HEK293 (cell line): ENCODE measurements around the gene PJVK.

Source experiments
- BCL11A ChIP-seq: fragments of 450-650 bp; formaldehyde crosslinking; IDR thresholded peaks from 2 replicates; pipeline ENCODE4 v1.5.1; 2016; ENCODE audit warnings: low read depth, missing biosample characterization, missing genetic modification characterization
- KLF10 ChIP-seq: fragments of 450-650 bp; IDR thresholded peaks from 2 replicates; pipeline ENCODE4 v1.5.1; 2018; ENCODE audit warnings: missing biosample characterization, mild to moderate bottlenecking, missing genetic modification characterization
- KLF7 ChIP-seq: fragments of 450-650 bp; formaldehyde crosslinking; IDR thresholded peaks from 2 replicates; pipeline ENCODE4 v1.5.1; 2016; ENCODE audit warnings: missing biosample characterization, missing genetic modification characterization, borderline replicate concordance
- ZBTB1 ChIP-seq: fragments of 450-650 bp; formaldehyde crosslinking; IDR thresholded peaks from 2 replicates; pipeline ENCODE4 v1.5.1; 2016; ENCODE audit warnings: missing biosample characterization, missing genetic modification characterization
- ZBTB21 ChIP-seq: fragments of 450-650 bp; formaldehyde crosslinking; IDR thresholded peaks from 2 replicates; pipeline ENCODE4 v1.5.1; 2017; ENCODE audit warnings: missing biosample characterization, missing genetic modification characterization
- ZNF112 ChIP-seq: fragments of 450-650 bp; formaldehyde crosslinking; IDR thresholded peaks from 2 replicates; pipeline ENCODE4 v1.5.0; 2017; ENCODE audit warnings: missing biosample characterization, missing genetic modification characterization
- ZNF677 ChIP-seq: fragments of 450-650 bp; IDR thresholded peaks from 2 replicates; pipeline ENCODE4 v1.5.0; 2018; ENCODE audit warnings: missing biosample characterization, mild to moderate bottlenecking, missing genetic modification characterization, moderate library complexity
- TF ChIP-seq, protein P1 (sequence below): fragments of 450-650 bp; formaldehyde crosslinking; IDR thresholded peaks from 2 replicates; pipeline ENCODE4 v1.5.1; 2016; ENCODE audit warnings: missing biosample characterization, missing genetic modification characterization
- TF ChIP-seq, protein P2 (sequence below): fragments of 450-650 bp; formaldehyde crosslinking; IDR thresholded peaks from 2 replicates; pipeline ENCODE4 v1.5.1; 2016; ENCODE audit warnings: missing biosample characterization, missing genetic modification characterization, low read depth
- TF ChIP-seq, protein P3 (sequence below): fragments of 450-650 bp; formaldehyde crosslinking; IDR thresholded peaks from 2 replicates; pipeline ENCODE4 v1.5.1; 2017; ENCODE audit warnings: missing biosample characterization, missing genetic modification characterization
- TF ChIP-seq, protein P4 (sequence below): fragments of 450-650 bp; formaldehyde crosslinking; conservative IDR thresholded peaks from 2 replicates; pipeline ENCODE4 v1.5.1; 2016; ENCODE audit warnings: low read depth, missing biosample characterization, missing genetic modification characterization

DNA sequence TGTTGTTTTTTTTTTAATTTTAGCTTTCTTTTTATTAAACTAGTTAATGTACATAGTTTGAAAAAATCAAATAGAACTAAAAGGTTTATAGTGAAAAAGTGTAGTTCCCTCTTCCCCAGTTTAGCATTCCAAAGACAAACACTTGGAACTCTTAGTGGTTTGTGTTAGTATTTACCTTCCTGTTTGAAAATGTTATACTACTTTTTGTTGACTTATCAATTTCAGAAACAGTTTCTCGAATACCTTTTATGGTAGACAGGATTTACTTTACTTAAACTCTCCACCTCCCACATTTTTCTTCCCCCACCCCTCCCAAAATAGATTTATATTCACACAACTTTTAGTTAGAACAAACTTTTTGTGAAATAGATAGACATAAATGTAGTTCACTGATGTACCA, 55.8 kb downstream of the PJVK start:
- TF ChIP-seq, protein P1, sequence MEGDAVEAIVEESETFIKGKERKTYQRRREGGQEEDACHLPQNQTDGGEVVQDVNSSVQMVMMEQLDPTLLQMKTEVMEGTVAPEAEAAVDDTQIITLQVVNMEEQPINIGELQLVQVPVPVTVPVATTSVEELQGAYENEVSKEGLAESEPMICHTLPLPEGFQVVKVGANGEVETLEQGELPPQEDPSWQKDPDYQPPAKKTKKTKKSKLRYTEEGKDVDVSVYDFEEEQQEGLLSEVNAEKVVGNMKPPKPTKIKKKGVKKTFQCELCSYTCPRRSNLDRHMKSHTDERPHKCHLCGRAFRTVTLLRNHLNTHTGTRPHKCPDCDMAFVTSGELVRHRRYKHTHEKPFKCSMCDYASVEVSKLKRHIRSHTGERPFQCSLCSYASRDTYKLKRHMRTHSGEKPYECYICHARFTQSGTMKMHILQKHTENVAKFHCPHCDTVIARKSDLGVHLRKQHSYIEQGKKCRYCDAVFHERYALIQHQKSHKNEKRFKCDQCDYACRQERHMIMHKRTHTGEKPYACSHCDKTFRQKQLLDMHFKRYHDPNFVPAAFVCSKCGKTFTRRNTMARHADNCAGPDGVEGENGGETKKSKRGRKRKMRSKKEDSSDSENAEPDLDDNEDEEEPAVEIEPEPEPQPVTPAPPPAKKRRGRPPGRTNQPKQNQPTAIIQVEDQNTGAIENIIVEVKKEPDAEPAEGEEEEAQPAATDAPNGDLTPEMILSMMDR (tag by site-specific recombination), result no peak
- TF ChIP-seq ZNF677 (tag by site-specific recombination), result no peak
- TF ChIP-seq, protein P2, sequence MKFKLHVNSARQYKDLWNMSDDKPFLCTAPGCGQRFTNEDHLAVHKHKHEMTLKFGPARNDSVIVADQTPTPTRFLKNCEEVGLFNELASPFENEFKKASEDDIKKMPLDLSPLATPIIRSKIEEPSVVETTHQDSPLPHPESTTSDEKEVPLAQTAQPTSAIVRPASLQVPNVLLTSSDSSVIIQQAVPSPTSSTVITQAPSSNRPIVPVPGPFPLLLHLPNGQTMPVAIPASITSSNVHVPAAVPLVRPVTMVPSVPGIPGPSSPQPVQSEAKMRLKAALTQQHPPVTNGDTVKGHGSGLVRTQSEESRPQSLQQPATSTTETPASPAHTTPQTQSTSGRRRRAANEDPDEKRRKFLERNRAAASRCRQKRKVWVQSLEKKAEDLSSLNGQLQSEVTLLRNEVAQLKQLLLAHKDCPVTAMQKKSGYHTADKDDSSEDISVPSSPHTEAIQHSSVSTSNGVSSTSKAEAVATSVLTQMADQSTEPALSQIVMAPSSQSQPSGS (tag by site-specific recombination), result no peak
- no peak for TF ChIP-seq ZBTB1 (tag by site-specific recombination)
- TF ChIP-seq, protein P3, sequence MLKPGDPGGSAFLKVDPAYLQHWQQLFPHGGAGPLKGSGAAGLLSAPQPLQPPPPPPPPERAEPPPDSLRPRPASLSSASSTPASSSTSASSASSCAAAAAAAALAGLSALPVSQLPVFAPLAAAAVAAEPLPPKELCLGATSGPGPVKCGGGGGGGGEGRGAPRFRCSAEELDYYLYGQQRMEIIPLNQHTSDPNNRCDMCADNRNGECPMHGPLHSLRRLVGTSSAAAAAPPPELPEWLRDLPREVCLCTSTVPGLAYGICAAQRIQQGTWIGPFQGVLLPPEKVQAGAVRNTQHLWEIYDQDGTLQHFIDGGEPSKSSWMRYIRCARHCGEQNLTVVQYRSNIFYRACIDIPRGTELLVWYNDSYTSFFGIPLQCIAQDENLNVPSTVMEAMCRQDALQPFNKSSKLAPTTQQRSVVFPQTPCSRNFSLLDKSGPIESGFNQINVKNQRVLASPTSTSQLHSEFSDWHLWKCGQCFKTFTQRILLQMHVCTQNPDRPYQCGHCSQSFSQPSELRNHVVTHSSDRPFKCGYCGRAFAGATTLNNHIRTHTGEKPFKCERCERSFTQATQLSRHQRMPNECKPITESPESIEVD (tag by site-specific recombination), result no peak
- TF ChIP-seq, protein P4, sequence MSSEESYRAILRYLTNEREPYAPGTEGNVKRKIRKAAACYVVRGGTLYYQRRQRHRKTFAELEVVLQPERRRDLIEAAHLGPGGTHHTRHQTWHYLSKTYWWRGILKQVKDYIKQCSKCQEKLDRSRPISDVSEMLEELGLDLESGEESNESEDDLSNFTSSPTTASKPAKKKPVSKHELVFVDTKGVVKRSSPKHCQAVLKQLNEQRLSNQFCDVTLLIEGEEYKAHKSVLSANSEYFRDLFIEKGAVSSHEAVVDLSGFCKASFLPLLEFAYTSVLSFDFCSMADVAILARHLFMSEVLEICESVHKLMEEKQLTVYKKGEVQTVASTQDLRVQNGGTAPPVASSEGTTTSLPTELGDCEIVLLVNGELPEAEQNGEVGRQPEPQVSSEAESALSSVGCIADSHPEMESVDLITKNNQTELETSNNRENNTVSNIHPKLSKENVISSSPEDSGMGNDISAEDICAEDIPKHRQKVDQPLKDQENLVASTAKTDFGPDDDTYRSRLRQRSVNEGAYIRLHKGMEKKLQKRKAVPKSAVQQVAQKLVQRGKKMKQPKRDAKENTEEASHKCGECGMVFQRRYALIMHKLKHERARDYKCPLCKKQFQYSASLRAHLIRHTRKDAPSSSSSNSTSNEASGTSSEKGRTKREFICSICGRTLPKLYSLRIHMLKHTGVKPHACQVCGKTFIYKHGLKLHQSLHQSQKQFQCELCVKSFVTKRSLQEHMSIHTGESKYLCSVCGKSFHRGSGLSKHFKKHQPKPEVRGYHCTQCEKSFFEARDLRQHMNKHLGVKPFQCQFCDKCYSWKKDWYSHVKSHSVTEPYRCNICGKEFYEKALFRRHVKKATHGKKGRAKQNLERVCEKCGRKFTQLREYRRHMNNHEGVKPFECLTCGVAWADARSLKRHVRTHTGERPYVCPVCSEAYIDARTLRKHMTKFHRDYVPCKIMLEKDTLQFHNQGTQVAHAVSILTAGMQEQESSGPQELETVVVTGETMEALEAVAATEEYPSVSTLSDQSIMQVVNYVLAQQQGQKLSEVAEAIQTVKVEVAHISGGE (tag by site-specific recombination), result no peak
- no peak for TF ChIP-seq KLF10 (tag by site-specific recombination)
- no peak for TF ChIP-seq ZNF112 (tag by site-specific recombination)
- TF ChIP-seq BCL11A, result no peak
- TF ChIP-seq ZBTB21 (tag by site-specific recombination), result no peak
- TF ChIP-seq KLF7 (tag by site-specific recombination), result no peak
